DMS79 treated with DMSO at 0.1 percent for 48 hours (cell line): Measurements from ENCODE around the gene SETBP1.

Source experiments
- DNase-seq: peaks from one replicate; lab custom pipeline; 2025; lab: John Stamatoyannopoulos, UW

Gene SETBP1

DNA sequence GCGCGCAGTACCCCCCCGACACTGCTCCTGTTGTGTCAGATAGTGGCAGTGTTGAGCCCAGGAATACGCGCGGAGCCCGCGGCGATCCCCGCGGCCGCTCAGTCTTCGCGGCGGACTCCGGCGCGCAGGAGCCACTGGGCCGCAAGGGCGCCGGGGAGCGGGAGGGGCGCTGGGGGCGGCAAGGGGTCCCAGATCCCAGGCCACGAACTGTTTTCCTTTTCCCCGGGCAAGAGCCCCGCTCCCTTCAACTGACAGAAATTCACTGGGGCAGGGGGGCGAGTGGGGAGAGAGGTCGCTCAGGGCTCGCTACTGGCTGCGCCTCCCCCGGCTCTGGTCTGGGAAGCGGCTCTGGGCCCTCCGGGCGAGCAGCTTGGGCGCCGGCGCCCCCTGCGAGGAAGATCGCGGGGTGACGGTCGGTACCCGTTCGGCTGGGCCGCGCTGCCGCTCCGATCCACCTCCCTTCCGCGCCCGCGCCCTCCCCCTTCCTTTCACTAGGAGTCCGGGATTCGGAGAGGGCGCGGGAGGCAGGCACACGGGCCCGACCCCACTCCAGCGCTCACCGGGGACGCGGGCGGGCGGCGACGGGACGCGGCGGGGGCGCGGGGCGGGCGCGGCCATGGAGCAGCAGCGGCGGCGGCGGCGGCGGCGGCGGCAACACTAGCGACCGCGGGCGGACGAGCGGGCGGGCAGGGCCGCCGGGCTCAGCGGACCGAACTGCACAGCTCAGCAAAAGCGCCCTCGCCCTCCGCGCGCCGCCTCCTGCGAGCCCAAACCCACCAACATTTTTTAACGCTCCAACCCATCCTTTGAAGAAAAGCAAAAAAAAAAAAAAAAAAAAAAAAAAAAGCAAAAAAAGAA is 1.4 kb upstream of the SETBP1 start:
- peak; percentile 78 for DNase-seq

DNA sequence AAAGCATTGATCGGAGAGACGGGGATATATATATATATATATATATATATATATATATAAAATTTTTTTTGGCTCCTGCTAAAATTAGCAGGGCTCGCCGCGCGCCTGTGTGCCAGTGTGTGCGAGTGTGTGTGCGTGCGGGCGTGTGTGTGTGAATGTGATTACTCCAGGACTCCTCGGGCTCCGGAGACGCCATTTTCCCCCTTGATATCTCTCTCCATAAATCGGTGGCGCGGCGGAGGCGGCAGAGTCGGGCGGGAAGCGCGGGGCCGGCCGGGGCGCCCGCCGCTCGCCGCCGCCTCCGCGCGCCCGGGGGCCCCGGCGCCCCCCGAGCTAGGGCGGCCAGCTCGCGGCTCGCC is 795 bp upstream of the SETBP1 start:
- peak; percentile 74 for DNase-seq

DNA sequence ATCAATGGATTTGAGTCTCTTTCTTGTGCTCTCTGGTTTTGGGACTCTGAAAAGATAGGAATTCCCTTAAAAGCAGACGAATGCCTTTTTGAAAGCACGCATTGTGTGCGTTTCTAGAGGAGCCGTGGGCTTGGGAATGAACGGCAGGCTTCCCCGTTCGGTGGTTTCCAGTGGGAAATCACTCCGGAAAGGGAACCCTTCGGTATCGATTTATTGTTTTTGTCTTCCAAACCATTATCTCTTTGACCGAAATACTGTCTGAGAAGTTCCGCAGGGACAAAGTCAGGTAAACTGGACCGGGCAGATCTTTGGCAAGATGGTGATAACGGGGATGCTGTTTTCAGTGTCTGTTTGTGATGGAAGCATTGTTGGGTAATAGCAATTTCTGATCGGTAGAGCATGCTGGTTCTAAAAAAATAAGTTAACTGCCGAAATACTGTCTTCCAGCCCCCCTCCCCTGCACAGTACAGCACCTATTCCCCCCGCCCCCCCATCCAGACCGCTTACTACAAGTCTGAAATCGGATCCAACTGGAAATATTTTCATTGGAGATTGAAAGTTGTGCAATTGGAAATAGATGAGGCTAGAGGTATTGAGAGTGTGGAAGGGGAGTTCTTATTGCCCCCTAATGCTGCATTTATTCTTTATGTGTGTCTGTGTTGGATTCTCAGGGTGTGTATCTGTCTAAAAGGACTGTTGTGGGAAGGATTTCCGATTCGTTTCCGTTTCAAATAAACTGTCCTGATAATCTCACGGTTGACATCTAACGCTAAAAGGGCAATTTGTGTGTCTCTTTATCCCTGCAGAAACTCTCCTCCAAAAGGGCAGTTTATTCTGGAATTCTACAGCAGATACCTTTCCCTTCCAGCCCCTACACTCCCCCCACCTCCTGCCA is 635 bp downstream of the SETBP1 start:
- peak; percentile 59 for DNase-seq

DNA sequence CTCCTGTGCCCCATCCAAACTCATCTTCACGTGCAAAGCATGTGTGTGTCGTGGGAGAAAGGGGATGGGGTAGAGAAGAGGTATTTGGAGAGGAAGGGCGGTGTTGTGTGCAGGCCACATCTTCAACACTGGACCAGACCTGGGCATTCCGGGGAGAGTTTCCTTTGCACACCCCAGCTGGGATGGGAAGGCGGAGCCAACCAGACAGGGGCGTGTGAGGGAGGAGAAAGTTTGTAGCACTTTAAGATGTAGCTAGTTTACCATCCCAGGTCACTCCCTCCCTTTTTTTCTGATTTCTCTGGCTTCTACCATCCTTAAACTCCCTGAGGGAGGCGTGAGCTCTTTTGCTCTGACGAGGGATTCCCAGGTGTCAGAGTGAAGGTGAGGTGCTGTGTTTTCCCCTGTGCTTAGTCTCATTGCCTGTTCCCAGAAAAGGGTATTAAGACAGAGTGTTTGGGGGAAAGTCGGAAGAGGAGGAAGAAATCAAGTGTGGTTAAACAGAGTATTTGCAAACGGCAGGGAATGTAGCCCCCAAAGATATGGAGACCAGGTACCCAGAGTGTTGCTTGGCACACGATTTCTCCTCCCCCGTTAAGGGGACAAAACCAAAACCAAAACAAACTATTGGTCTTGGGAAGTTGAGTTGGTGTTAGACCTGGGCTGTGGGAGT is 1.6 kb downstream of the SETBP1 start:
- peak; percentile 27 for DNase-seq

DNA sequence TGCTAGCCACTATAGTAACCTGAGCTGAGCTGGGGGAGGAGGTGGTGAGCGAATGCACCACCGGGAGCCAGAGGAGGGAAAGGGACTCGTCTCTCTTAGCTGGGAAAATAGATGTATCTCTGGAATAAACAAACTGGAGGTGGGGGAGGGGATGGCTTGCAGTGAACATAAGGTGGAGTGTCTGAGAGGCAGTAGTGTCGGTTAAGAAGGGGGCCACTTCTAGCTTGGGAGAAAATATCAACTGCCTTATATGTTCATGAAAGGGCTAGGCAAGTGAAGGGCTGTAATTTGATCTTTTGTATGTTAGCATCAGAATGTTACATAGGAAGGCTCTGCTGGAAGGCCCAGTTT is 2.2 kb downstream of the SETBP1 start:
- DNase-seq = peak; percentile 70

DNA sequence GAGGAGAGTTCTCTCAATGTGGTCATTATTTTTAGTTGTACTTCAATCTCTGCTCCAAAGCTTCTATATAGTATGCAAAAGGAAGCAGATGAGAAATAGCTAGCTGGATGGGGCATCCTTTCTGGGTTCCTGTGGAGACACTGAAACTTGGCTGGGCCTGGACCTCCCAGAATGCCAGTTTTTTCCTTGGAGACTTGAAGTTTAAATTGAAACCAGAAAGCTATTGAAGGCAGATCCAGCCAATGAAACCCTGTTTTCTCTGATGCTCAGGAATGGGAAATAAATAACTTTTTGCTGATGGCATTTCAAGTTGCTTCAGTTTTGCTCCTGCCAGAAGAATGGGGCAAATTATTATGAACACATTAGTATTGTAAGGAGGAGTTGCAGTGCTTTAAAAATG is 2.9 kb downstream of the SETBP1 start:
- no peak for DNase-seq

DNA sequence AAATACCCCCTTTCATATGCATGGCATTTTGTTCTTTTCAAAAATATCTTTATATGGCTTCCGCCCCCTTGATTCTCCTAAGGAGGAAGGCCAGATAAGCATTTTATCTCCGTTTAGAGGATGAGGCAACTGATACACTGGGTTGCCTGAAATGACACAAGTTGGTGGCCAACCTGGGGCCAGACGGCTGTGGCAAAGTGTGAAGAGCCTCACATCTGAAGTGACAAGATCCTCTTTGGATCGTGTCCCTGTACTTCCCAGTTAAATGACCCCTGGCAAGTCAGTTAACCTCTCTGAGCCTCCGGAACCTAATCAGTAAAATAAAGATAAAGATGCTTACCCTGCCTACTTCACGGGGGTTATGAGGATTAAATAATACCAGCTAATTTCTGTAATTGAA is 4.6 kb downstream of the SETBP1 start:
- DNase-seq = no peak

DNA sequence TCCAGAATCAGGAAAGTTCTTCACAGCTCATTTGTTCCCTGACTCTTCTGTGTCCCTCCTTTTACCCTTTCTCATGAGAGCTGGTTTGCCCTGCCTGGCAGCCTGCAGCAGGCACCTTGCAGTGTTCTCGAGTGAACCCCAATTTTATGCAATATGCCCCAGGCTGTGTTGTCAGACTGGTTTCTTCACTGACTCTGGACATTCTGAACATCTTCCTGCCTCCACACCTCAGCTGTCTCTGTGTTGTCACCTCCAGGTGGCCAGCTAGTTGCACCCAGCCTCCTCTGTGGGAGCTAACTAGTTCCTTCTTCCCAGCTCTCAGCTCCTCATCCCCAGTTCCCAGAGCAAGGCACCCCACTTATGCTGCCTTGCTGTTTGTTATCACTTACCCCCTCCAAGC is 5.5 kb downstream of the SETBP1 start:
- DNase-seq = no peak

DNA sequence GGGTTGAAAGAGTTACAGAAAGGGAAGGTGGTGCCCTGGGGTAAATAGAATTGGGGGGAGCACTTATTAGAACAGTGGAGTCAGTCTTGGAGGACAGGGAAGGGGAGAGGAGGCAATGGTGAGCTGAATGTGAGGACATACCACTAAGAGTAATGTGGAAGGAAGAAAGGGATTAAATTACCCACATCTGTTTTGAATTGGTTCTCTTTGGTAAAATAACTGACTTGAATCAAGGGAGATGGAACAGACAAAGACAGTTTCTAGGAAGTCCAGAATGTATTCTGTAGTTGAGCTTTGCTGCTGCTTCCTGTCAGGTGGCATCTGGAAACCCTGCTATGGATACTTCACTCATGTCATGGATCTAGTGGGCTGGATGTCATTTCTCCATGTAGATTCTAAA is 6.7 kb downstream of the SETBP1 start:
- DNase-seq = no peak

DNA sequence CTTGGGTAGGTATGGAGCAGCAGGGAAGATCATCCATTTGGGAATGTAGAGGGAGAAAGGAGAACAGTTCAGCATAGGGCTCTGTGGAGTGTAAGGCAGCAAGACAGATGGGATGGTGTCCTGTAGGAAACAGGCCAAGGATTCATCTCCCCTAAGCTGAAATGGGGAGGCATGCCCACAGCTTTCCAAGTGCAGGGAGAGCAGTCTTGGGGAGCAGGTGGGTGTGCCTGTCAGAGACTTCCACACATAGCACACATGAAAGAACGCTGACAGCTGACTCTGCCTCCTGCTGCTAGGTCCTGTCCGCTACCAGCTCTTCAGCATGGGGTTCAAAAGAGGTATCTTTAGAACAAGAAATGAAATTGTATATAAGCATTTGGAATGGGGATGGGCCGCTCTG is 9.0 kb downstream of the SETBP1 start:
- DNase-seq = no peak

DNA sequence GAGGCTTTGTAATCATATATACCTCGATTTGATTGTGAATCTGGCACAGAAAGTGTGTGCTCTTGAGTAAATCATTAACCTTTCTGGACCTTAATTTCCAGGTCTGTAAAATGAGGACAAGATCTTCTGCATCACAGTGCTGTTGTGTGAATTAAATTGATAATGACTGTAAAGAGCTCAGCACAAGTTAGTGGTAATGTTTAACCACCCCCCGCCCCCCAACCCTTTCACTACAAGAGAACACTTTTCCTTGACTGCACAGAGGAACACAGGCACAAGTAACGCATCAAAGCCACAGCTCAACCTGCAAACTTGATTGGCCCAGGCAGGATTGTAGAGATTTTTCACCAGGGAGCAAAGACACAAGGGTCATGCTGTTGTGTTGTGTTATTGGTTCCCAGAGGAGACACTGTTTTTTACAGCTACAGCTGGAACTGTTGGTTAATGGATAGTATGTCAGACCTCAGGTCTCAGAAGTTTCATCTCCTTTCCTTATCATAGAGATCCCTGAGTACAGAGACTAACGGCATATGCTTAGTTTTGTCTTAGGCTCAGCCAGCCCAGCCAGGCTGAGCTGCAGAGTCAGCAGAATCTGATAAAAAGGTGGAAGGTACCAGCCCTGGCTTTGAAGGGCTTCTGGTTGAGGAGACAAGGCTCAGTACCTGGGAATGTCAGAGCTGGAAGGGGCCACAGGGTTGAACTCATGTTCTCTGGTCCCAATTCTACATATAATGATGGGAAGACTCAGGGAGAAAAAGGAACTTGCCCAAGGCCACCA is 10.6 kb downstream of the SETBP1 start:
- DNase-seq = no peak

DNA sequence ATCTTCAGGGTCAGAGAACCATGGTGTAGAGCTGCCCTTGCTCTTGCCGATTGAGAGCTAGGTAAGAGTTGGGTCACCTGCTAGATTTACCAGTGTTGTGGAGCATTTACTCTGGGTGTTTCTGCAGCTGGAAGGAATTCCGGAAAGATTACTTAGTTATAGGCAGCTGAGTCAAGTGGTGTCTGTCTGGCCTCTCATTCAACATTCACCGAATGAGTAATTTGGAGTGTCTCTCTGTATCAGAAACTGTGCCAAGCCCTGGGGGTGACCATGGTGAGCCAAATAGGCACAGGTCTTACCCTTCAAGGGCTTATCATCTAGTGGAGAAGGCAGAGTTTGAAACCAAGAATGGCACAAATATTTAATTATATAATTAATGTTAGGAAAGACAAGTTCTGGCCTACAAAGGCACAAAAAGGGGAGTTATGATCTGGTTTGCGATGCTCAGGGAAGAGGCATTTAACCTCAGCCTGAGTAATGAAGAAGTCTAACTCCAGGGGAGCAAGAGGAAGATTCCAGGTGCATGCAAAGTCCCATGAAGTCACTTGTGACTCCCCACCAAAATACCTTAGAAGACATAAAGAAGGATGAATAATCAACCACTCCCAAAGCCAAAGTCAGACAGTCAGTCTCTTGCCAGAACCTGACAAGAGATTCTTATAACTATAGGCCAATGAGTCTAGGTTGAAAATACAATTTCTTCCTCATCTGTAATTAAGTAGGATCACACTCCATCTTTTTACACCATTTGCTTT is 12.5 kb downstream of the SETBP1 start:
- no peak for DNase-seq

DNA sequence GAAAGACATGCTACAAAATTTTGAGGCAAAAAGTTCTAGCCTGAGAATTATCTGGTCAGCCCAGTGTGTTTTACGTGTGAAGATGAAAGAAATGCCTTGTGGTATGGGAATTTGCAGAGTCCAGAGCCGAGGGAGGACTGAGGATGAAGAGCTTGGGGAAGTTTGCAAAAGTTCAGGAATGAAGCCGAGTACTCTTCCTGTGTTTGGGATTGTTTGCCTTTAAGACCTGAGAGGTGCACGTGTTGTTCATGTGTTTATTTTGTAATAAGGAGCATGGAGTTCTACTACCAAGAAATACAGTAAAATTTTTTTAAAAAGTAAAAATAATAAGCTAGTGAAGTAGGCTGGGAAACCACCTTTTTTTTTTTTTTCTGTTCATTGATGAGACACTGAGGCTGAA is 14.8 kb downstream of the SETBP1 start:
- no peak for DNase-seq

DNA sequence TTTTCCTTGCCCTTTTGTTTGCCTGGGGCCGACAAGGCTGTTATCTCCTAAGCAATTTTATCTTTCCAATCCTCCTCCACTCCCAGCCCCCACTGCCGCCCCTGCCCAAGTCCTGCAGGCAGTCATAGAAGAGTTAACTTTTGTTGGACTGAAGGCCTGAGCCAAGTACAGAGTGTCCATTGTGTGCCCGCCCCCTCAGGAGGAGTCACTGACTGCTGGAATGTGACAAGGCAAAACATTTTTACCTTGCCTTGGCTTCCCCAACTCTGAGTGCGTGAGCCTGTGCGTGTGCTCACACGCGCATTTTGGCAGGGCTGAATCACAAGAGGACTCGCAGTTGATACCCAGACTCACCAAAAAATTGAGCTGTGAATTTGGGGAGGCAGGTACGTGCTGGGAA is 16.2 kb downstream of the SETBP1 start:
- DNase-seq = no peak

DNA sequence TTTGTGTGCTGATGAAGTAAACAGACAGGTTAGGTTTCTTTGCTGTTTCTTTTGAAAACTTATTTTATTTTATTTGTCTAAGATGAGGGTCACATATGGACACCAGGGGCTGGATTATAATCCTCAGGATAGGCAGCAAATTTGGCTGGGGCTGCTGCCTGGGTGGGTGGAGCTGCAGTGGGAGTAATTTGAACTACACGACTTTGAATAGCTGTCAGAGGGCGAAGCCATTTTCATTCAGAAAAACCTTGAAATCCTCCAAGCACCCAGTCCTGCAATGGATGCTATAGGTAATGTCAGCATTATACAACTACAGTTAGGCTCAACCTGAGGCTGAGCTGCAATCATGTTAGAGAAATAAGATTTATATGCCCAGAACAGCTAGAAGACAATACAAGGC is 16.6 kb downstream of the SETBP1 start:
- no peak for DNase-seq

DNA sequence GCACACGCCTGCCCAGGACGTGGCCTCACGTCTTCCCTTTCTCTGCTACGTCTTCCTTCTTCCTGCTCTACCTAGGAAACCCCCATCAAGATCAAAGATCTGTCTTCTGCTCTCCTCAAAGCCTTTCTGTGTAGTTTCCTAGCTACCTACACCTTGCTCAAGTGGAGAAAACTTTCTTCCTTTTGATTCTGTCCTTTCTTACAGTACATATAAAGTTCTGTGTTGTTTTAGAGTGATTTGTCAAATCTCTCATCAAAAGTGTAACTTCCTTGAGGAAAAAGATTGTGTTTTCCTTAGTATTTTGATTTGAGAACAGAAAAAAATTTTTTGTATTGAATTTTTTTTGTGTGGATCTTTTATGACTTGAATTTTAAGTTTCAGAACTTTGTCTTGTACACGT is 17.8 kb downstream of the SETBP1 start:
- DNase-seq = no peak

DNA sequence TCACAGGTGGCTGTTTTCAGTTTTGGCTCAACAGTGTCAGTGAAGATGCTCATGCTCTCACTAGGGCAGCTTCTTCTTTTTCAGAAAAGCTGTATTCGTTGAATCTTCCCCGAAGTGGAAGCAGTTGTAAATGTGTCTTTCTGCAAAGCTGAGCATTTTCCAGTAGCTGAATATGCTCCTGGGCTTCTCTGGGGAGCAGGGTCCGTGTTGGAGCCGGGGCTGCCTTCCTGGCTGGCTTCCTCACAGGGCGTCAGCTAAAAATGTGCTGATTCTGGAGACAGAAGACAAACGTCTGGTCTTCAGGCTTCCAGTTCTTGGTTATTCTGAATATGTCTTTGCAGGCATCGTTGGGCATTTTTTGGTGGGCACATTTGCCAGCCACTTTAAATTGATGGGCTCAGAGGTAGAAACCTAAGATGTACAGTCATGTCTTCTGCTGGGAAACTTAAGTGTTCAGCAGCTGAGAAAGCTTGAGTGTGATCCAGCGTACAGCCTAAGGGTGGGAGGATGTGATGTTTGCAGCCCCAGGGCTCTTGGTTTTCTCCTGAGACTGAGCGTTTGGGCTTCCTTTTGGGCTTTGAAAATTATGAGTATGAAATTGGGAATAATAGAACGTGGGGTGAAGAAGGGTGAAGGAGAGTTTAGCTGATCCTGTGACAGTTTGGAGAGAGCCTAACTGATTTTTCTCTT is 19.0 kb downstream of the SETBP1 start:
- no peak for DNase-seq

DNA sequence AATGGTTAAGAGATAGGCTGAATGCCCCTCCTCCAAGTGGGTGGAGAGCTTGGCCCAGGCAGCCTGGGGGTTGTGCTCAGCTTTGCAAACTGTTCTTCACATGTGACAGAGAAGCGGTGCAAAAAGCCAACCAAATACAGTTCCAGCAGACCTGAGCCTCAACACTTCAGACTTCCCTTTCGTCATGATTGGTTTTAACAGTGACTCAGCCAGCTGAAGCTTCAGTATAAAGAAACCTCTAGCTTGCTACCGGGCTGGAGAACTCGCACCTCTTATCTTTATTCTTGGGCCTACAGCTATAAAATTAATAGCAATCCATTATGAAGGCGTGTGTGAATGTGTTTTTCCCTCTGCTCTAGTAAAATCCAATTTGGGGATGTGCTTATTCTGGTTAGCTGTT is 20.0 kb downstream of the SETBP1 start:
- DNase-seq = no peak

DNA sequence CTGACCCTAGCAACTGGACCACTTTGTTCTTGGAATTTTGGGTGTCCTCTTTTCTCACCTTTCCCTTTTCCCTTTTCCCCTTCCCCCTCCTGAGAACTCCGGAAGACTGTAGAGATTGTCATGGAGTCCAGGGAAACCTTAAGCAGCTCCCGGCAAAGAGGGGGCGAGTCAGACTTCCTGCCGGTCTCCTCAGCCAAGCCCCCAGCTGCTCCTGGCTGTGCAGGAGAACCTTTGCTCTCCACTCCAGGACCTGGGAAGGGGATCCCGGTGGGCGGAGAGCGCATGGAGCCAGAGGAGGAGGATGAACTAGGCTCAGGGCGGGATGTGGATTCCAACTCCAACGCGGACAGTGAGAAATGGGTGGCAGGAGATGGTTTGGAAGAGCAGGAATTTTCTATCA is 20.5 kb downstream of the SETBP1 start:
- DNase-seq = no peak

DNA sequence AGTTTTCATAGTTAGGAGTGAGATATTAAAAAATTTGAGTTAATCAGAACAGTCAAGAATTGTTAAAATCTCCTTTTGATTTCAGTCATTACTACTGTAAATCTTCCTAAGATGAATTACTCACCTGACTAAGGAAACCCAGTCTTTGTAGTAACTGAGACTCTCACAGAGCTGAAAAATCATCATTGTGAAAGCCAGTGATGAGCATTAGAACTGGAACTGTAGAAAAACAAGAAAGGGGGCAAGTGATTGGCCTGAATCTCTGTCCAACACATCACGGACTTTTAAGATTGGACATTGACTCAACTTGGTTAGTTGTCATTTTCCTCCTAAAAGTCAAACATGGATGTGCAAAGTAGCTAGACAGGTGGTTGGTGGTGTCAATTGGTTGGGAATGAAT is 21.9 kb downstream of the SETBP1 start:
- DNase-seq = no peak
